ENCODE data around the gene ATP5MG.

Gene ATP5MG

GRCh38 chr11:118442908-118443589 is 41.6 kb downstream of the ATP5MG start:
- TF ChIP-seq TCF12 (IDR thresholded peaks at IDR 0.05; ENCODE audit: low read depth) (no peak), CREB1 (IDR thresholded peaks at IDR 0.05; ENCODE audit: low read depth) (no peak), YY1 (IDR thresholded peaks at IDR 0.05; ENCODE audit: low read depth) (no peak)

DNA sequence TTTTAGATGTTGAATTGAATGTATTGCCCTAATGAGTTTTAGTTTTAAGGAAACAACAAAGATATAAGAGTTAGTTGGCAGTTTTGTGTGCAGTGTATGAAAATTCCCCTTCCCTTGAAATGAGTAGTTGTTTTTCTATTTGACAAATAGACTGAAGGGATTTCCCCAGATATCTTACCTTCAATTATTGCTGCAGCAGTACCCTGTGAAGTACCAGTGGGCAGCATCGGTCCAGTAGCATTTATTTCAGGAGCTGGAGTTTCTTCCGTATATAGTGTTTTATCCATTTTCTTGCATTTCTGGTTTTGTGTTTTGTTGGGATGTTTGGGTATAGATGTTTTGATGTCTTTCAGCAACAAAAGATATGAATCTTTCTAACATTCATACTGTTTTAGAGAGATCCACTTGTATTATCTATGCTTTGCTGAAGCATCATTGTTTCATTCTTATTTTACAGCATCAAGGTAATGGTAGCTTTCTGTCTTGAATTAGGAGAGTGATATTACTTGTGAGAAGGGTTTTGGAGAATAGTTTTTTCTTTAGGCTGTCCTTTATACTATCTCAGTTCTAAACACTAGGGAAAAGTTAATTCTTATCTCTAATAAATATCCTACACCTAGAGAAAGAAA is 42.3 kb downstream of the ATP5MG start:
- TF ChIP-seq FOXM1 (IDR thresholded peaks at IDR 0.05; ENCODE audit: borderline replicate concordance, low read depth) (no peak), NFIC (IDR thresholded peaks at IDR 0.05) (no peak), EGR1 (IDR thresholded peaks at IDR 0.05) (no peak), ZBTB7A (IDR thresholded peaks at IDR 0.05; ENCODE audit: low read depth) (no peak), TEAD4 (IDR thresholded peaks at IDR 0.05) (no peak), TCF12 (IDR thresholded peaks at IDR 0.05; ENCODE audit: low read depth) (no peak), TAF1 (IDR thresholded peaks at IDR 0.05; ENCODE audit: low read depth) (no peak), REST (IDR thresholded peaks at IDR 0.05; ENCODE audit: low read depth) (no peak), MAX (IDR thresholded peaks at IDR 0.05) (no peak), YY1 (IDR thresholded peaks at IDR 0.05; ENCODE audit: low read depth) (no peak), EP300 (IDR thresholded peaks at IDR 0.05; ENCODE audit: borderline replicate concordance) (no peak), CREB1 (IDR thresholded peaks at IDR 0.05; ENCODE audit: low read depth) (no peak), CEBPB (IDR thresholded peaks at IDR 0.05) (no peak), RAD21 (IDR thresholded peaks at IDR 0.05; ENCODE audit: low read depth) (no peak)
- TF ChIP-seq, protein P1, sequence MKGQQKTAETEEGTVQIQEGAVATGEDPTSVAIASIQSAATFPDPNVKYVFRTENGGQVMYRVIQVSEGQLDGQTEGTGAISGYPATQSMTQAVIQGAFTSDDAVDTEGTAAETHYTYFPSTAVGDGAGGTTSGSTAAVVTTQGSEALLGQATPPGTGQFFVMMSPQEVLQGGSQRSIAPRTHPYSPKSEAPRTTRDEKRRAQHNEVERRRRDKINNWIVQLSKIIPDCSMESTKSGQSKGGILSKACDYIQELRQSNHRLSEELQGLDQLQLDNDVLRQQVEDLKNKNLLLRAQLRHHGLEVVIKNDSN (IDR thresholded peaks at IDR 0.05): no peak

GRCh38 chr11:118447423-118447822 is 46.0 kb downstream of the ATP5MG start:
- TF ChIP-seq CREB1 (IDR thresholded peaks at IDR 0.05; ENCODE audit: low read depth): no peak
- TF ChIP-seq, protein P1 (IDR thresholded peaks at IDR 0.05): no peak

DNA sequence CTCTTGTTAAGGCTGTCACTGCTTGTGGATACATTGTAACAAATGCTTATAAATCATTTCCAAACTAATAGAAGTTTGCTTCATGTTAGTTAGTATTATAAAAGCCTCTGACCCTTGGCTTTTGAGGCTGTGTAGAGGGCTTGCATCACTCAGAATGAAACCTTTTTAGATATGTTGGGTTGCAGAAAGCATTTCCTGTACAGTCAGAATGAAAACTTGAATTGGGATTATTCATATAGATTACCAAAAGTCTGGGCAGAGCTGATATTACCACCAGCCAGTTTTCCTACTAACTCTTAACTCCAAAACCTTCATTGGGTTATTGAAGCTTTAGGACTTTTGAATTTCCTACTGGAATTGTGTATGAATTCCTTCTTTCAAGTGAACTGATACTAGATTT is 46.9 kb downstream of the ATP5MG start:
- TF ChIP-seq RAD21 (IDR thresholded peaks at IDR 0.05; ENCODE audit: low read depth) (no peak), REST (IDR thresholded peaks at IDR 0.05; ENCODE audit: low read depth) (no peak), ZBTB7A (IDR thresholded peaks at IDR 0.05; ENCODE audit: low read depth) (no peak), CREB1 (IDR thresholded peaks at IDR 0.05; ENCODE audit: low read depth) (no peak), TCF12 (IDR thresholded peaks at IDR 0.05; ENCODE audit: low read depth) (no peak), CEBPB (IDR thresholded peaks at IDR 0.05) (no peak), YY1 (IDR thresholded peaks at IDR 0.05; ENCODE audit: low read depth) (no peak), NFIC (IDR thresholded peaks at IDR 0.05) (no peak)

- TF ChIP-seq TAF1 (IDR thresholded peaks at IDR 0.05; ENCODE audit: low read depth): no peak
These were observed 48.0 kb downstream of the ATP5MG start for GRCh38 chr11:118449316-118449918.

- TF ChIP-seq REST (IDR thresholded peaks at IDR 0.05; ENCODE audit: low read depth) (no peak), NFIC (IDR thresholded peaks at IDR 0.05) (no peak), EP300 (IDR thresholded peaks at IDR 0.05; ENCODE audit: borderline replicate concordance) (no peak), YY1 (IDR thresholded peaks at IDR 0.05; ENCODE audit: low read depth) (no peak)
- TF ChIP-seq, protein P1 (IDR thresholded peaks at IDR 0.05): no peak
These were observed 49.0 kb downstream of the ATP5MG start for GRCh38 chr11:118450451-118450850.
